NT2/D1 (cell line): Measurements from ENCODE around the gene CYP4F8.

Experiments
- SUZ12 ChIP-seq: IDR thresholded peaks from 2 replicates; pipeline ENCODE4 v1.6.1; 2011; ENCODE audit not compliant: insufficient read length, insufficient read depth; ENCODE audit errors: extremely low read depth
- YY1 ChIP-seq: IDR thresholded peaks from 2 replicates; pipeline ENCODE4 v1.6.1; 2011; ENCODE audit not compliant: insufficient read length, insufficient read depth

DNA sequence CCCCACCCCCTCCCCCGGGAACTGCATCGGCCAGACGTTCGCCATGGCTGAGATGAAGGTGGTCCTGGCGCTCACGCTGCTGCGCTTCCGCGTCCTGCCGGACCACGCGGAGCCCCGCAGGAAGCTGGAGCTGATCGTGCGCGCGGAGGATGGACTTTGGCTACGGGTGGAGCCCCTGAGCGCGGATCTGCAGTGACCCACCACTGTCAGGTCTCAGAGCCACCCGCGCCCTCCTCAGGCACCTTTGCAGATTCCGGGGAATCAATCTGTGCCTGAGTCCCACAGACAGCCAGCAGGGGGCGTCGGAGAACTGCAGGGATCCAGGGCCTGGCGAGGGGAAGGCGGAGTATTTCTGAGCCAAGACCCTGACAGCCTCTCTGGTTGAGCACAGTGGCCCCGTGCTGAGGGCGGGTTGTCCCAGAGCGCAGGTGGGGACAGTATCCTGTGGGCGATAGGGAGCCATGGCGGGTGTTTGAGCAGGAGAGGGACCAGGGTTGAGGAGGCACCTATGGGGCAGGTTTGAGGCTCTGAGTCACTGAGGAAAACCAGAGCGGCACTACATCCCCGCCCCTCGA is 30.4 kb upstream of the CYP4F8 start:
- TF ChIP-seq YY1: no peak
- TF ChIP-seq SUZ12: no peak
